ENCODE measurements around the gene CPLX3. TPM values are rescaled to one million over a fixed set of nuclear protein-coding genes. Genes with fewer than 3 reads are reported as not detected.

The CPLX3 gene
- total RNA-seq, 4 donors from 2014 or later, result not detected

DNA sequence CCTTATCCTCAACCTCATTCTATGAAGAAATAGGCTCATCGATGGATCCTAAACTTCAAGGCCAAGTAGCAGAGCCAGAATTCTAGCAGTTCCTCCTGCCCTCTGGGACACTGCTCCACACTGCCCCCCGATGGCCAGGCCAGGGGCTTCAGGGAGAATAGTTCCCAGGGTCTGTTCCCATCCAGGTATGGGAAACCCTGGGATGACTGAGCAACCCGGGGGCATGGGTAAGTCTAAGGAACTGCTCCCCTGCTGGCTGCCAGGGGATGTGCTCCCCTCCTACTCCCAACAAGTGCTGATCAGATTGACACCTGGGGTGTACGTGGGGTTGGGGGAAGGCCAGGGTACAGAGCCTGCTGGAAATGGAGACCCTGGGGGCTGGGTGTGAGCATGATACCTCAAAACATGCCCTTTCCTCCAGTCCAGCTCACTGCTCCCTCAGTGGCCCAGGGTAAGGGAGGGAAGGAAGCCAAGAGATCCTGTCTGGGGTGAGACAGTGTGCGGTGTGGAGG lies 8.9 kb downstream of the CPLX3 start:
- peaks cover 0 to 51% (median 5%) of the 10 kb centered on the region in 3 donors for H3K36me3 ChIP-seq
- no peaks in the 10 kb centered on the region for H3K9me3 ChIP-seq
- peaks cover 0 to 3% of the 10 kb centered on the region in 2 donors for H3K27me3 ChIP-seq
- peak in 1 of 2 donors; percentile 39 for DNase-seq (ENCODE audit: low spot score in 2 of 2)
- 43 to 44% methylated on average over 5 of the region's 5 CpGs for WGBS, 2 donors
- no peak for TF ChIP-seq EP300 (IDR thresholded peaks at IDR 0.05)
- TF ChIP-seq POLR2A (IDR thresholded peaks at IDR 0.05), result no peak
- TF ChIP-seq, protein P1, sequence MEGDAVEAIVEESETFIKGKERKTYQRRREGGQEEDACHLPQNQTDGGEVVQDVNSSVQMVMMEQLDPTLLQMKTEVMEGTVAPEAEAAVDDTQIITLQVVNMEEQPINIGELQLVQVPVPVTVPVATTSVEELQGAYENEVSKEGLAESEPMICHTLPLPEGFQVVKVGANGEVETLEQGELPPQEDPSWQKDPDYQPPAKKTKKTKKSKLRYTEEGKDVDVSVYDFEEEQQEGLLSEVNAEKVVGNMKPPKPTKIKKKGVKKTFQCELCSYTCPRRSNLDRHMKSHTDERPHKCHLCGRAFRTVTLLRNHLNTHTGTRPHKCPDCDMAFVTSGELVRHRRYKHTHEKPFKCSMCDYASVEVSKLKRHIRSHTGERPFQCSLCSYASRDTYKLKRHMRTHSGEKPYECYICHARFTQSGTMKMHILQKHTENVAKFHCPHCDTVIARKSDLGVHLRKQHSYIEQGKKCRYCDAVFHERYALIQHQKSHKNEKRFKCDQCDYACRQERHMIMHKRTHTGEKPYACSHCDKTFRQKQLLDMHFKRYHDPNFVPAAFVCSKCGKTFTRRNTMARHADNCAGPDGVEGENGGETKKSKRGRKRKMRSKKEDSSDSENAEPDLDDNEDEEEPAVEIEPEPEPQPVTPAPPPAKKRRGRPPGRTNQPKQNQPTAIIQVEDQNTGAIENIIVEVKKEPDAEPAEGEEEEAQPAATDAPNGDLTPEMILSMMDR (IDR thresholded peaks at IDR 0.05), result peak; percentile 44 to 73 (median 63)
- no peak overlapping the region for H3K4me3 ChIP-seq
- peaks cover 0 to 4% (median 2%) of the 10 kb centered on the region in 4 donors for H3K4me1 ChIP-seq
- H3K27ac ChIP-seq, result no peak overlapping the region

DNA sequence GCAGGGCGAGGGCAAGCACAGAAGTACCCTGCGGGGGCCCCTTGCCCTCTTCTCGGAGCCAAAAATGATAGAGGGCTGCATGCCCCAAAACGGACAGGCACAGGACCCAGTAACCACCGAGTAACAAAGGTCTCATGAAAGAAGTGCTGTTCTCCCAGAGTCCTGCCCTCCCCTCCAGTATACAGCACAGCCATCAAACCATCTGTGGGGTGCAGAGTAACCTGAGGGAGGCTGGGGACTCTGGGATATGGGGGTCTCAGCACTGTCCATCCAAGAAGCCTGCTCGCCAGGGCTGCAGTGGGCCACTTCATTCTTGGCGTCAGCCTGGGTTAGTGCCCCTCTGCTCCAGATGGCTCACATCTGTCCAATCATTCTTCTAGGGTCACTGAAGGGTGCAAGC lies 10.4 kb downstream of the CPLX3 start:
- H3K9me3 ChIP-seq, result no peaks in the 10 kb centered on the region
- H3K4me3 ChIP-seq, result no peak overlapping the region
- WGBS, 2 donors, result 75 to 83% methylated on average over 7 of the region's 7 CpGs
- TF ChIP-seq EP300 (IDR thresholded peaks at IDR 0.05) (no peak), POLR2A (IDR thresholded peaks at IDR 0.05) (no peak)
- TF ChIP-seq, protein P1 (IDR thresholded peaks at IDR 0.05), result no peak
- peaks cover 0 to 10% (median 2%) of the 10 kb centered on the region in 4 donors for H3K4me1 ChIP-seq
- no peaks in the 10 kb centered on the region for H3K27me3 ChIP-seq
- no peak overlapping the region for H3K27ac ChIP-seq
- DNase-seq (ENCODE audit: low spot score in 2 of 2), result no peak
- peaks cover 0 to 54% (median 5%) of the 10 kb centered on the region in 3 donors for H3K36me3 ChIP-seq

DNA sequence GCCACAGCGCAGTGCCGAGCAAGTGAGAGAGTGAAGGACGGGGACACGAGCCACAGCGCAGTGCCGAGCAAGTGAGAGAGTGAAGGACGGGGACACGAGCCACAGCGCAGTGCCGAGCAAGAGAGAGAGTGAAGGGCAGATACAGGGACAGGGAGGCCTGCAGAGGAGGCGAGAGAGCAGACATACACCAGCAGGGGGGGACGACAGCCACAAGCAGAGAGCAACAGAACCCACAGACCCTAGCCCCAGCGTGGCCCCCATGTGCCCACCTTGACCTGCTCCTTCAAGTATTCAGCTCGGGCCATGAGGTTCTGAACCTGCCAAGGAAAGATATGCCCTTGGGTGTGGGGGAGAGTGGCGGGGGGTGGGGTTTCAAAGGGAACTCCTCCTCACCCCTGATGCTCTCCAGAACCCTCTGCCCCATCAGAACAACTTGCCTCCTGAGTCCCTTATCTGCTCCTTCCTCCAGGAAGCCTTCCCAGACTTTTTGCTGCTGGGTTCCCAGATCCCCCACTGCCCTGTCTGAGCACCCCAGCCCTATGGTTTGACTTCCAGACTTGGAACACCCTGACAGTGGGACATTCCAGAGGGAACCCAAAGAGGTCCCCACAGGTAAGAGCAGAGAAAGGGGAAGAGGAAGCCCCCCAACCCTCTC lies 11.2 kb downstream of the CPLX3 start:
- Histone ChIP-seq H3K27me3 (no peaks in the 10 kb centered on the region), H3K27ac (no peak overlapping the region), H3K36me3 (peaks cover 0 to 54% (median 5%) of the 10 kb centered on the region in 3 donors), H3K9me3 (no peaks in the 10 kb centered on the region), H3K4me3 (no peak overlapping the region), H3K4me1 (peaks cover 0 to 15% (median 7%) of the 10 kb centered on the region in 4 donors)
- TF ChIP-seq, protein P1 (IDR thresholded peaks at IDR 0.05), result no peak
- TF ChIP-seq POLR2A (IDR thresholded peaks at IDR 0.05) (no peak), EP300 (IDR thresholded peaks at IDR 0.05) (no peak)
- no peak for DNase-seq (ENCODE audit: low spot score in 2 of 2)
- 68 to 78% methylated on average over 14 to 15 of the region's 15 CpGs for WGBS, 2 donors

DNA sequence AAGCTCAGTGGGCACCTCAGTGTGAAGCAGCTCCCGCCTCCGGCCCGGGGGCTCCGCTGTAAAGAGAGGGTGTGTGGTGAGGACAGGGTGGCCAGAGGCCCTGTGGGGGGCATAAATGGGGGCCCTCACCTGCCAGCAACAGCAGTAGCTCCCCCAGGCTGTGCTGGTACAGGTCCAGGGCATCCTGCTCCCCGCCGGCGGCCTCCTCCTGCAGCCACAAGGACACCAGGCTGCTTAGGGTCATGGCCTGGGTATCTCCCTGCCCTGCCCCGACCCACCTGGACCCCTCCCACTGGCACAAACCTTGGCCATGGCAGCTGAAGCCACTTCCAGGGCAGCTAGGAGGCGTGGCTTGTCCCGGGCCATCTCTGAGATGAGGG lies 11.7 kb downstream of the CPLX3 start:
- H3K27ac ChIP-seq, result no peak overlapping the region
- TF ChIP-seq POLR2A (IDR thresholded peaks at IDR 0.05), result no peak
- TF ChIP-seq, protein P1 (IDR thresholded peaks at IDR 0.05), result no peak
- TF ChIP-seq EP300 (IDR thresholded peaks at IDR 0.05), result no peak
- no peaks in the 10 kb centered on the region for H3K9me3 ChIP-seq
- WGBS, 2 donors, result 94 to 97% methylated on average over 6 to 10 of the region's 10 CpGs
- peaks cover 0 to 54% (median 5%) of the 10 kb centered on the region in 3 donors for H3K36me3 ChIP-seq
- H3K4me1 ChIP-seq, result peaks cover 0 to 15% (median 7%) of the 10 kb centered on the region in 4 donors
- DNase-seq (ENCODE audit: low spot score in 2 of 2), result no peak
- no peaks in the 10 kb centered on the region for H3K27me3 ChIP-seq
- H3K4me3 ChIP-seq, result no peak overlapping the region

DNA sequence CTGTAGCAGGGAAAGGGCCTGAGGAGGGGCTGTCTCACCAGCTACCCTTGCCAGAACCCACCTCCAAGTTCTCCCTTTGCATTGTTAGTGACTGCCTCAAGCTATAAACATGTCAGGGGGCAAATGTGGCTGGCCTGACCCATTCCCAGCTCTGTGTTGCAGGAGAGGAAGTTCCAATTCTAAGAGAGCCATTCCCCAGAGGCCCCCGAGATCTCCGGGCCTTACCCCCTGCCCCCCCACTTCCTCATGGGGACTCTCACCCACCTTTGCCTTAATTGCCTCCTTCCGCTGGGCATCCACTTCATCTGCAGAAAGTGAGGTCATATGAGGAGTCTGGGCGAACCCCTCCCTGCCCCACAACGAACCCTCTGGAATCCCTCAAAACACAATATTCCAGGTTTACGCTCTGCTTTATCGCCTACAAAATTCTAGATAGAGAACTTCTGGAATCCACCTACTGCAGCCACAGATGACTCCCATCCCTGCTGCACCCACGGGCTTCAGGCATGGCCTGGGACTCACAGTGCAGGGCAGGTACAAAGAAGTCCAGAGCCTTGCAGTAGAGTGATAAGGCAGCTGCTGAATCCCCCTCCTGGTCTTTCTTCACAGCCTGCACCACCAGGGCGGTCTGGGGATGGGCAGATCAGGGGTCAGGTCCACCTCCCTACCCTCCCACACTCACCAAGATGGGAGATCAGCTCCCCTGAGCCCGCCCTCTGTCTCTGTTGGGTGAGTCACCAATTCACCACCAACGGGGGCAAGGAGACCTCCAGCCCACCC lies 12.5 kb downstream of the CPLX3 start:
- H3K9me3 ChIP-seq, result no peaks in the 10 kb centered on the region
- TF ChIP-seq EP300 (IDR thresholded peaks at IDR 0.05) (no peak), POLR2A (IDR thresholded peaks at IDR 0.05) (no peak)
- TF ChIP-seq, protein P1 (IDR thresholded peaks at IDR 0.05), result no peak
- WGBS, 2 donors, result 83 to 90% methylated on average over 9 to 11 of the region's 11 CpGs
- peaks cover 0 to 22% (median 11%) of the 10 kb centered on the region in 4 donors for H3K4me1 ChIP-seq
- H3K27ac ChIP-seq, result no peak overlapping the region
- DNase-seq (ENCODE audit: low spot score in 2 of 2), result no peak
- H3K4me3 ChIP-seq, result no peak overlapping the region
- no peaks in the 10 kb centered on the region for H3K27me3 ChIP-seq
- H3K36me3 ChIP-seq, result peaks cover 0 to 54% (median 5%) of the 10 kb centered on the region in 3 donors
